ENCODE results near the gene C8A. TPM values are rescaled to one million over a fixed set of nuclear protein-coding genes. Genes with fewer than 3 reads are reported as not detected.

Gene C8A
- total RNA-seq, 1 donor from 2014 or later = 0.21 TPM

- H3K27ac ChIP-seq = no peak overlapping the region
- TF ChIP-seq CTCF (IDR thresholded peaks at IDR 0.05) = no peak
- H3K4me1 ChIP-seq = no peaks in the 10 kb centered on the region
- no peaks in the 10 kb centered on the region for H3K27me3 ChIP-seq
- no peak for DNase-seq (ENCODE audit: low spot score in 2 of 2)
- H3K4me3 ChIP-seq = no peak overlapping the region
- intact Hi-C loops (cut with DNase I) = no loop called here
- no peaks in the 10 kb centered on the region for H3K36me3 ChIP-seq
- no peaks in the 10 kb centered on the region for H3K9me3 ChIP-seq
These were observed 18.0 kb downstream of the C8A start for GRCh38 chr1:56872597-56872996.

GRCh38 chr1:56873213-56873612 is 18.6 kb downstream of the C8A start:
- Histone ChIP-seq H3K9me3 (no peaks in the 10 kb centered on the region), H3K4me3 (no peak overlapping the region), H3K4me1 (no peaks in the 10 kb centered on the region), H3K27ac (no peak overlapping the region), H3K27me3 (no peaks in the 10 kb centered on the region), H3K36me3 (no peaks in the 10 kb centered on the region)
- DNase-seq (ENCODE audit: low spot score in 2 of 2) = no peak
- intact Hi-C loops (cut with DNase I) = no loop called here
- no peak for TF ChIP-seq CTCF (IDR thresholded peaks at IDR 0.05)

GRCh38 chr1:56874689-56875088 is 20.1 kb downstream of the C8A start:
- Histone ChIP-seq H3K4me1 (no peaks in the 10 kb centered on the region), H3K27ac (no peak overlapping the region), H3K9me3 (no peaks in the 10 kb centered on the region), H3K27me3 (no peaks in the 10 kb centered on the region), H3K36me3 (no peaks in the 10 kb centered on the region), H3K4me3 (no peak overlapping the region)
- TF ChIP-seq CTCF (IDR thresholded peaks at IDR 0.05) = no peak
- no peak for DNase-seq (ENCODE audit: low spot score in 2 of 2)
- intact Hi-C loops (cut with DNase I) = no loop called here

GRCh38 chr1:56877973-56878372 is 23.4 kb downstream of the C8A start:
- no peak for DNase-seq (ENCODE audit: low spot score in 2 of 2)
- Histone ChIP-seq H3K36me3 (no peaks in the 10 kb centered on the region), H3K4me3 (no peak overlapping the region), H3K4me1 (no peaks in the 10 kb centered on the region), H3K27ac (no peak overlapping the region), H3K27me3 (no peaks in the 10 kb centered on the region), H3K9me3 (no peaks in the 10 kb centered on the region)
- intact Hi-C loops (cut with DNase I) = no loop called here
- TF ChIP-seq CTCF (IDR thresholded peaks at IDR 0.05) = no peak

- Histone ChIP-seq H3K27me3 (no peaks in the 10 kb centered on the region), H3K4me1 (no peaks in the 10 kb centered on the region), H3K9me3 (no peaks in the 10 kb centered on the region), H3K27ac (no peak overlapping the region), H3K36me3 (no peaks in the 10 kb centered on the region), H3K4me3 (no peak overlapping the region)
- intact Hi-C loops (cut with DNase I) = no loop called here
- DNase-seq (ENCODE audit: low spot score in 2 of 2) = no peak
- TF ChIP-seq CTCF (IDR thresholded peaks at IDR 0.05) = no peak
These were observed 26.2 kb downstream of the C8A start for GRCh38 chr1:56880774-56881173.

GRCh38 chr1:56881417-56881816 is 26.8 kb downstream of the C8A start:
- Histone ChIP-seq H3K27me3 (no peaks in the 10 kb centered on the region), H3K36me3 (no peaks in the 10 kb centered on the region), H3K9me3 (no peaks in the 10 kb centered on the region), H3K4me3 (no peak overlapping the region), H3K4me1 (no peaks in the 10 kb centered on the region), H3K27ac (no peak overlapping the region)
- intact Hi-C loops (cut with DNase I) = no loop called here
- no peak for DNase-seq (ENCODE audit: low spot score in 2 of 2)
- no peak for TF ChIP-seq CTCF (IDR thresholded peaks at IDR 0.05)
